IPS-18a (cell line): ENCODE measurements around the gene SVEP1.
"Not testable (repeated sequence)": the region's sequence is repeated elsewhere in the genome, so short reads cannot be mapped to it uniquely, and the experiment has no call there.

Experiments
- H3K27ac ChIP-seq: one replicate; pipeline ENCODE4 v1.5.1; 2013; ENCODE audit warnings: low read length
- H3K27me3 ChIP-seq: one replicate; pipeline ENCODE4 v1.6.1; 2013; ENCODE audit warnings: mild to moderate bottlenecking, low read length; ENCODE audit not compliant: control insufficient read depth, insufficient read depth
- H3K36me3 ChIP-seq: one replicate; pipeline ENCODE4 v1.6.1; 2013; ENCODE audit warnings: low read depth, low read length; ENCODE audit not compliant: control insufficient read depth
- H3K4me1 ChIP-seq: one replicate; pipeline ENCODE4 v1.6.1; 2013; ENCODE audit warnings: low read depth, low read length; ENCODE audit not compliant: control insufficient read depth
- H3K4me3 ChIP-seq: one replicate; pipeline ENCODE4 v1.5.1; 2013; ENCODE audit warnings: low read length
- H3K9ac ChIP-seq: one replicate; pipeline ENCODE4 v1.6.1; 2013; ENCODE audit warnings: mild to moderate bottlenecking, low read length, moderate library complexity
- H3K9me3 ChIP-seq: one replicate; pipeline ENCODE4 v1.6.1; 2013; ENCODE audit warnings: low read depth, low read length; ENCODE audit not compliant: control insufficient read depth

The SVEP1 gene

GRCh38 chr9:110538647-110539041 is 40.9 kb downstream of the SVEP1 start:
- Histone ChIP-seq H3K36me3 (no peaks in the 10 kb centered on the region), H3K9me3 (no peaks in the 10 kb centered on the region), H3K4me1 (peaks cover 4% of the 10 kb centered on the region), H3K27ac (no peak overlapping the region), H3K9ac (no peak overlapping the region), H3K27me3 (no peaks in the 10 kb centered on the region), H3K4me3 (no peak overlapping the region)

DNA sequence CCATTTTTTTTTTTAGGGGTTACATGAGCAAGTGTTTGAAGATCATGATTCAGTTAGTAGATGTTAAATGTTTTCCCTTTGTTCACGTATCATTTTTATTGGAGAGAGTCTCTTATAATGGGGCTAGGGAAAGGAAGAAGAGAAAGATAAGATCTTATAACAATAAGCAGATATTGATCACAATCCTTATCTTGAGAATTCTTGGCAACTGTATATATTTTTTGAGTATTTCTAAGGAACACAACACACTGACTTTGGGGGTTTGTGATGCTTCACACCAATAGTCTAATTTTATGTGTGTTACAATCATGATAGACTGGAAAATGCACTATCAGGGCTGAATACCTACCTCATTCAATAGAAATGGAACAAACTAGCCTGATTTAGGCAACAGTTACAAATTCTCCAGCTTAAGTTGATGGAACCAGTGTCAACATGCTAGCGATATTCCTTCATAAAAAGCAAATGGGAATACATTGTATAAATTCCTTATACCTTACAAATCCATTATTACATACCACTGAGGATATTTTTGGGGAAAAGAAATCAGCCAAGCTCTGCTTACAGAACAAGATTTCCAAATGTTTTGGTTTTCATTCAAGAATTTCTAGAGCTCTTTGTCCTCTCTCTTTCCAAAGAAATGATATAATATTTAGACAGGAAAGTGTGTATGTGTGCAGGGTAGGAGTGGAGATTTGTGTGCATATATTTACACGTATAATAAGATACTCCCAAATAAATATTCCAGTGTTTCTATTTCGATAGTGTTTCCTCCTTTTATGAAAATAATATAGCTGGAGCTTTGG is 41.5 kb downstream of the SVEP1 start:
- Histone ChIP-seq H3K4me1 (no peaks in the 10 kb centered on the region), H3K9ac (no peak overlapping the region), H3K4me3 (no peak overlapping the region), H3K9me3 (no peaks in the 10 kb centered on the region), H3K27ac (no peak overlapping the region), H3K36me3 (no peaks in the 10 kb centered on the region), H3K27me3 (no peaks in the 10 kb centered on the region)

DNA sequence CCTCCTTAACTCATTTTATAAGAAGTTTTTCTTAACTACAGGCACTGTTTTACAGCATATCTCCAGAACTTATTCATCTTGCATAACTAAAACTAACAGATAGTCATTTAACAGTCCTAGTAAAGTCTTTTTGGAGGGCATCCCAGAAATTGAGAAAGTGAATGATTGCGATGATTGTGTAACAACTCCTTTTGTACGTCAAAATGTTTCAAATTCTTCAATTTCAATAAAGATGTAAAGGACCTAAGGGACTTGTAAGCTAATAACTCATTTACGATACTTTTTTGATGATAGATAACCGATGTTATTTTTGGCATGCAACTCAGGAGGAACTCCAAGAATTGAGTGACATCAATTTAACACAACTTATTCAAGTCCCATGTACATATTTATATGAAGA is 42.7 kb downstream of the SVEP1 start:
- no peaks in the 10 kb centered on the region for H3K4me1 ChIP-seq
- no peak overlapping the region for H3K9ac ChIP-seq
- no peaks in the 10 kb centered on the region for H3K36me3 ChIP-seq
- H3K27ac ChIP-seq: no peak overlapping the region
- no peak overlapping the region for H3K4me3 ChIP-seq
- H3K9me3 ChIP-seq: no peaks in the 10 kb centered on the region
- H3K27me3 ChIP-seq: no peaks in the 10 kb centered on the region

DNA sequence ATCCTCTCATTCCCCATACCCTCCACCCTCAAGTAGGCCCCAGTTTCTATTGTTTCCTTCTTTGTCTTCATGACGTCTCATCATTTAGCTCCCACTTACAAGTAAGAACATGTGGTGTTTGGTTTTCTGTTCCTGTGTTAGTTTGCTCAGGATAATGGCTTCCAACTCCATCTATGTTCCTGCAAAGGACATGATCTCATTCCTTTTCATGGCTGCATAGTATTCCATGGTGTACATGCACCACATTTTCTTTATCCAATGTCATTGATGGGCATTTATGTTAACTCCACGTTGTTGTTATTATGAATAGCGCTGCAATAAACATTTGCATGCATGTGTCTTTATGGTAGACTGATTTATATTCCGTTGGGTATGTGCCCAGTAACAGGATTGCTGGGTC is 45.4 kb downstream of the SVEP1 start:
- not testable (repeated sequence) for H3K36me3 ChIP-seq, H3K4me1 ChIP-seq, H3K27me3 ChIP-seq, H3K4me3 ChIP-seq, H3K9me3 ChIP-seq, H3K27ac ChIP-seq, H3K9ac ChIP-seq

DNA sequence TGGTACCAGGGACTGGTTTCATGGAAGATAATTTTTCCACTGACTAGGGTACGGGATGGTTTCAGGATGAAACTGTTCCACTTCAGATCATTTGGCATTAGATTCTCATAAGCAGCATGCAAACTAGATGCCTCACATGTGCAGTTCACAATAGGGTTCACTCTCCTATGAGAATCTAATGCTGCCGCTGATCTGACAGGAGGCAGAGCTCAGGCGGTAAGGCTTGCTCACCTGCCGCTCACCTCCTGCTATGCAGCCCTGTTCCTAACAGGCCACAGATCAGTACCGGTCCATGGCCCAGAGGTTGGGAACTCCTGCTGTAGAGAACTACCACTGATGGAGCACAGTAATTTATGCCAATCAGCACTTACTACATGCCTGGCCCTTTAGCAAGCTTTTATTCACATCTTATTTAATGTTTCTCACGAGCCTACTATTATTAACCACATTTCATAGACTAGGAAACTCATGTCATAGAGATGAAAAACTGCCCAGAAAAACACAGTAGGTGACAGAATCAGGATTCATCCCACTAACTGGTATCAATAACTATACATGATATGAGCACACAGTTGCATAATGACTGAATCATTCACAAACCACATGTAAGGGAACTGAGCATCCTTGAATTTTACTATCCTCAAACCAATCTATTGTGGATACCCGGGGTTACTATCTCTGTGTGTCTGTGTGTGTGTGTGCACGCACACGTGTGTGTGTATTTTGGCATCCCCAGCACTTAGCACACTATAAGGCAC is 46.5 kb downstream of the SVEP1 start:
- H3K9me3 ChIP-seq: no peaks in the 10 kb centered on the region
- H3K36me3 ChIP-seq: no peaks in the 10 kb centered on the region
- no peak overlapping the region for H3K9ac ChIP-seq
- no peaks in the 10 kb centered on the region for H3K4me1 ChIP-seq
- no peaks in the 10 kb centered on the region for H3K27me3 ChIP-seq
- no peak overlapping the region for H3K4me3 ChIP-seq
- H3K27ac ChIP-seq: no peak overlapping the region

GRCh38 chr9:110531776-110532175 is 47.8 kb downstream of the SVEP1 start:
- Histone ChIP-seq H3K9ac (no peak overlapping the region), H3K36me3 (no peaks in the 10 kb centered on the region), H3K27me3 (no peaks in the 10 kb centered on the region), H3K4me3 (no peak overlapping the region), H3K4me1 (no peaks in the 10 kb centered on the region), H3K27ac (no peak overlapping the region), H3K9me3 (no peaks in the 10 kb centered on the region)

DNA sequence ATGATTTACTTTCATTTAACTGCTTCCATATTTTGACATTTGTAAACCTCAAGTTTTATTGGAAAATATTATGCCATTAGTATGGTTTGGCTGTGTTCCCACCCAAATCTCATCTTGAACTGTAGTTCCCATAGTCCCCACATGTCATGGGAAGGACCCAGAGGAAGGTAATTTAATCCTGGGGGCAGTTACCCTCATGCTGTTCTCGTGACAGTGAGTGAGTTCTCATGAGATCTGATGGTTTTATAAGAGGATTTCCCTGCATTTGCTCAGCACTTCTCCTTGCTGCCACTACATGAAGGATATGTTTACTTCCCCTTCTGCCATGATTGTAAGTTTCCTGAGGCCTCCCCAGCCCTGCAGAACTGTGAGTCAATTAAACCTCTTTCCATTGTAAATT is 48.3 kb downstream of the SVEP1 start:
- not testable (repeated sequence) for H3K27me3 ChIP-seq, H3K36me3 ChIP-seq, H3K9me3 ChIP-seq, H3K27ac ChIP-seq, H3K4me1 ChIP-seq, H3K4me3 ChIP-seq, H3K9ac ChIP-seq

DNA sequence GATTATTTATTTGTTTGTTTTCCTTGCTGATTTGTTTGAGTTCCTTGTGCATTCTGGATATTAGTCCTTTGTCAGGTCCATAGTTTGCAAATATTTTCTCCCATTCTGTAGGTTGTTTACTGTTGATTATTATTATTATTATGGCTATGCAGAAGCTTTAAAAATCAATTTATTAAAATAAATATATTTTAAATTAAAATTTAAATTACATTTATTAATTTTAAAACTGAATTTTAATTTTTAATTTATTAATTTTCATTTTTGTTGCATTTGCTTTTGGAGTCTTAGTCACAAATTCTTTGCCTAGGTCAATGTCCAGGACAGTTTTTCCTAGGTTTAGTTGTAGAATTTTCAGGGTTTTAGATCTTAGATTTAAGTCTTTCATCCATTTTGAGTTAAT is 50.9 kb downstream of the SVEP1 start:
- Histone ChIP-seq H3K36me3 (no peaks in the 10 kb centered on the region), H3K9me3 (no peaks in the 10 kb centered on the region), H3K9ac (no peak overlapping the region), H3K27me3 (no peaks in the 10 kb centered on the region), H3K4me1 (no peaks in the 10 kb centered on the region), H3K27ac (no peak overlapping the region), H3K4me3 (no peak overlapping the region)

DNA sequence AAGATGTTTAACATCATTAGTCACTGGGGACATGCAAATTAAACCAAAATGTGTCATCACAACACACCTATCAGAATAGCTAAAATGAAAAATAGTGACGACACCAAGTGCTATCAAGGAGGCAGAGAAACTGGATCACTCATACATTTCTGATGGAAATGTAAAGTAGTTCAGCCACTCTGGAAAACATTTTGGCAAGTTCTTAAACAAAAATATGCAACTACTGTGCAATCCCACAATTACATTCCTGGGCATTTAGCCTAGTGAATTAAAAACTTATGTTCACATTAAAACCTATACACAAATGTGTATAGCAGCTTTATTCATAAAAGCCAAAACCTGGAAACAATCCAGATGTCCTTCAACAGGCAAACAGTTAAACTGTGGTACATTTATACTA is 53.1 kb downstream of the SVEP1 start:
- H3K4me1 ChIP-seq: no peaks in the 10 kb centered on the region
- H3K9me3 ChIP-seq: no peaks in the 10 kb centered on the region
- no peak overlapping the region for H3K27ac ChIP-seq
- H3K9ac ChIP-seq: no peak overlapping the region
- H3K4me3 ChIP-seq: no peak overlapping the region
- no peaks in the 10 kb centered on the region for H3K27me3 ChIP-seq
- H3K36me3 ChIP-seq: no peaks in the 10 kb centered on the region

GRCh38 chr9:110521206-110521605 is 58.3 kb downstream of the SVEP1 start:
- no peaks in the 10 kb centered on the region for H3K4me1 ChIP-seq

GRCh38 chr9:110520120-110520701 is 59.3 kb downstream of the SVEP1 start:
- H3K9ac ChIP-seq: no peak overlapping the region
- no peaks in the 10 kb centered on the region for H3K27me3 ChIP-seq
- no peak overlapping the region for H3K4me3 ChIP-seq
- H3K9me3 ChIP-seq: no peaks in the 10 kb centered on the region
- H3K36me3 ChIP-seq: no peaks in the 10 kb centered on the region
- no peak overlapping the region for H3K27ac ChIP-seq
- no peaks in the 10 kb centered on the region for H3K4me1 ChIP-seq

More at GRCh38 chr9:110521206-110521605, 58.3 kb downstream of the SVEP1 start:
- H3K9me3 ChIP-seq: no peaks in the 10 kb centered on the region
- no peak overlapping the region for H3K4me3 ChIP-seq
- no peak overlapping the region for H3K27ac ChIP-seq
- H3K36me3 ChIP-seq: no peaks in the 10 kb centered on the region
- no peak overlapping the region for H3K9ac ChIP-seq
- H3K27me3 ChIP-seq: no peaks in the 10 kb centered on the region
